BLaER1 (cell line): ENCODE measurements around the gene JOSD2.

ENCODE experiments used
- H3K27ac ChIP-seq: shearing (Covaris generic); formaldehyde crosslinking; 2 replicates; pipeline ENCODE4 v1.8.1; 2022
- H3K27me3 ChIP-seq: shearing (Covaris generic); formaldehyde crosslinking; 2 replicates; pipeline ENCODE4 v1.8.1; 2022
- H3K36me3 ChIP-seq: shearing (Covaris generic); formaldehyde crosslinking; 2 replicates; pipeline ENCODE4 v1.8.1; 2022
- H3K4me1 ChIP-seq: shearing (Covaris generic); formaldehyde crosslinking; 2 replicates; pipeline ENCODE4 v1.8.1; 2022
- H3K4me2 ChIP-seq: shearing (Covaris generic); formaldehyde crosslinking; 2 replicates; pipeline ENCODE4 v1.8.1; 2022
- H3K4me3 ChIP-seq: shearing (Covaris generic); formaldehyde crosslinking; 2 replicates; pipeline ENCODE4 v1.8.1; 2022
- H3K9ac ChIP-seq: shearing (Covaris generic); formaldehyde crosslinking; 2 replicates; pipeline ENCODE4 v1.8.1; 2022
- H3K9me3 ChIP-seq: shearing (Covaris generic); formaldehyde crosslinking; 2 replicates; pipeline ENCODE4 v1.8.1; 2022
- H4K20me1 ChIP-seq: shearing (Covaris generic); formaldehyde crosslinking; 2 replicates; pipeline ENCODE4 v1.8.1; 2022
- Cebpa-rat ChIP-seq: shearing (Covaris generic); IDR thresholded peaks from 2 replicates; pipeline ENCODE4 v1.8.1; 2022

The JOSD2 gene

DNA sequence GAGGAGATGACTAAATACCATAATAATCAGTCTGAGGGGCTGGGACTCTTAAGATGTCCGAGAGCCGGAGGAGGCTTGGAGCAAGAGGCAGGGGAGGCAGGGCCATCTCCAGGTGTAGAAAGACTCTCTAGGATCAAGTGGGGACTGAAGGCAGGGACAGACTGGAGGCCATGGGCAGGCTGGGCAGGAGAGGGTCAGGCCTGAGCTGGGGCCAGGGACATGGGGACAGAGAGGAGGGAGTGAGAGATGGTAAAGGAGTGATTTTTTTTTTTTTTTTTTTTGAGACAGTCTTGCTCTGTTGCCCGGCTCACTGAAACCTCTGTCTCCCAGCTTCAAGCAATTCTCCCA, 2.2 kb downstream of the JOSD2 start:
- Histone ChIP-seq H3K4me3 (no peak overlapping the region), H3K27ac (peak overlapping the region; percentile 75), H3K27me3 (no peaks in the 10 kb centered on the region), H3K4me1 (peaks cover 60% of the 10 kb centered on the region), H4K20me1 (no peaks in the 10 kb centered on the region), H3K9me3 (no peaks in the 10 kb centered on the region), H3K36me3 (no peaks in the 10 kb centered on the region), H3K4me2 (peak overlapping the region; percentile 88), H3K9ac (peak overlapping the region; percentile 64; the same call in 1 of the 2 replicates)
- TF ChIP-seq Cebpa-rat, result no peak

DNA sequence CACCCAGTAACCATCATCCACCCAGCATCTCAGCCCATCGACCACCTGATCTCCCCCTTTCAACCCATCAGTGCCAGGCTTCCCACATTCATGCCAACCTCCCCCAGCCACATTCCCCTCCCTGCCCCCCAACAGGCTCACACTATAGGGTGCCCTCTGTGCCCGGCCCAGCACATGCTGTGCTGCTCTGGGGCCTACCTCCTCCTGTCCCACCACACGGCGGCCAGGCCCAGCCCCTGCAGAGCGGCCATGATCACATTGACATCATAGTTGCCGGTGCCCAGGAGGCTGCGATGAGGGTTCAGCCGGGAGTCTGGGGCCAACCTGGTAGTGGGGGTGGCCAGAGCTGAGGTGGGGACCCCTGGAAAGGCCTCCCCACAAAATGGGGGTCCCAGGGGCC, 3.6 kb downstream of the JOSD2 start:
- H3K36me3 ChIP-seq, result no peaks in the 10 kb centered on the region
- peak overlapping the region; percentile 88; the same call in 1 of the 2 replicates for H3K4me2 ChIP-seq
- no peak for TF ChIP-seq Cebpa-rat
- no peak overlapping the region for H3K9ac ChIP-seq
- peak overlapping the region; percentile 75 for H3K27ac ChIP-seq
- H4K20me1 ChIP-seq, result no peaks in the 10 kb centered on the region
- no peaks in the 10 kb centered on the region for H3K9me3 ChIP-seq
- no peak overlapping the region for H3K4me3 ChIP-seq
- H3K4me1 ChIP-seq, result peaks cover 45% of the 10 kb centered on the region
- H3K27me3 ChIP-seq, result no peaks in the 10 kb centered on the region

- H3K4me3 ChIP-seq, result no peak overlapping the region
- peaks cover 41% of the 10 kb centered on the region for H3K4me1 ChIP-seq
- H3K9ac ChIP-seq, result no peak overlapping the region
- H4K20me1 ChIP-seq, result no peaks in the 10 kb centered on the region
- TF ChIP-seq Cebpa-rat, result no peak
- H3K9me3 ChIP-seq, result no peaks in the 10 kb centered on the region
- no peak overlapping the region for H3K27ac ChIP-seq
- H3K36me3 ChIP-seq, result no peaks in the 10 kb centered on the region
- no peaks in the 10 kb centered on the region for H3K27me3 ChIP-seq
- H3K4me2 ChIP-seq, result no peak overlapping the region
Measured at GRCh38 chr19:50506700-50507099, 4.3 kb downstream of the JOSD2 start.

GRCh38 chr19:50505856-50506611, 5.0 kb downstream of the JOSD2 start:
- TF ChIP-seq Cebpa-rat, result no peak
- Histone ChIP-seq H3K36me3 (no peaks in the 10 kb centered on the region), H3K9ac (no peak overlapping the region), H3K4me3 (no peak overlapping the region), H3K4me1 (peaks cover 46% of the 10 kb centered on the region), H3K4me2 (no peak overlapping the region), H3K9me3 (no peaks in the 10 kb centered on the region), H3K27me3 (no peaks in the 10 kb centered on the region), H3K27ac (no peak overlapping the region), H4K20me1 (no peaks in the 10 kb centered on the region)

DNA sequence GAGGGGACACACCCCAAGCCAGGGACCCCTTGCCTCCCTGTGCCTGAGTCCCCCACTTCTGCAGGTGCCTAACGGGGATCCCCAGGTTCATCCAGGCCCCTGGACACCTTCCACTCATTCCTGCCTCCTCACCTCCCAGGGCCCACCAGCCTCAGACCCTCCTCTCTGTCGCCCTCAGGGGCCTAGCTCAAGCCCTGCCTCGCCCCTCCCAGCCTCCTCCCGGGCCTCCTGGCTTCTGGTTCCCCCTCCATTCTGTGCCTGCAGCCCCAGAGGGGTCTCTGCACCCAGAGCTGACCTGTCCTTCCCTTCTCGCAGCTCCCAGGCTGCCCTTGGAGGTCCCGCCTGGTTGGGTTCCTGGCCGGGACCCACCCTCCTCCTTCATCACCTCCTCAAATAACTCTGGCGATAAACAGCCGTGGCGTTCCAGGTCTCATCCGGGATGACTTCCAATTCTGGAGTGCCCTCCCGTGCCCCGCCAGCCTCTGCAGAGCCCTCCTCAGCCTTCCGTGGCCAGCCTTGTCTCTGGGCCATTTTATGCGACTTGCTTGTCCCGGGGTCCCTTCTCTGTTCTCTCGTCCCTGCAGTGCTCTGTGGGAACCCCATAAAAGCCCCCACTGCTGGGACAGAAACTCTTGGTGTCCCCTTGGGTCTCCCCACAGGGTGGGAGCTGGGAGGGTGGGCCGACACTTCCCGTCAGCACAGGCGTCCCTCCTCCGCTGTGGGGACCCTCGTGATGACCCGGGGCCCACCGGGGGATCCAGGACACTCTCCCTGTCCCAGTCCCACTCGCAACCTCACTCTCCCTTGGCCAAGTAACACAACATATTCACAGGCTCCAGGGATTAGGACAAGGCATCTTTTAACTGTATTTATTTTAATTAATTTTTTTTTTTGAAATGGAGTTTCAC, 9.2 kb downstream of the JOSD2 start:
- peak overlapping the region; percentile 60; the same call in 1 of the 2 replicates for H3K27ac ChIP-seq
- H3K9ac ChIP-seq, result peak overlapping the region; percentile 53; the same call in 1 of the 2 replicates
- no peak for TF ChIP-seq Cebpa-rat

DNA sequence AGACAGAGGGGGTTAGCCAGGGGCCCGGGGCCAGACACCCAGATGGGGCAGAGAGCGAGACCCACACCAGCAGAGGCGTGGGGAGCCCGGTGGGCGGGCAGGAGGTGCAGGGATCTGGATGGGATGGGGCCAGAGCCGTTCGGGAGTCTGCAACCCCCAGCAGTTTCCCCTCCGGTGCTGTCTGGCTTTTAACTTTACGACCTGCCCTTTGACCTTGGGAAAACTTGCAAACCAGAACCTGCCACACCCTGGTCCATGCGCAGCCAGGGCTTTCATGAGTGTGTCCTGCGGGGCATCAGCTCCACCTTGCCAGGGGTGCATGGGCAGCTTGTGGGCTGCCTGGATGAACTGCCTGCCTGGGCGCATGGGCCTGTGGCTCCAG, 9.8 kb downstream of the JOSD2 start:
- peaks cover 29% of the 10 kb centered on the region for H3K4me1 ChIP-seq
- H3K27me3 ChIP-seq, result no peaks in the 10 kb centered on the region
- H3K9me3 ChIP-seq, result no peaks in the 10 kb centered on the region
- H3K4me3 ChIP-seq, result no peak overlapping the region
- H3K9ac ChIP-seq, result peak overlapping the region; percentile 53; the same call in 1 of the 2 replicates
- no peaks in the 10 kb centered on the region for H4K20me1 ChIP-seq
- H3K4me2 ChIP-seq, result peak overlapping the region; percentile 91
- no peaks in the 10 kb centered on the region for H3K36me3 ChIP-seq
- TF ChIP-seq Cebpa-rat, result no peak
- peak overlapping the region; percentile 60; the same call in 1 of the 2 replicates for H3K27ac ChIP-seq

More for the DNA sequence above, 9.2 kb downstream of the JOSD2 start:
- H3K4me3 ChIP-seq, result no peak overlapping the region
- no peaks in the 10 kb centered on the region for H4K20me1 ChIP-seq
- no peaks in the 10 kb centered on the region for H3K36me3 ChIP-seq
- H3K27me3 ChIP-seq, result no peaks in the 10 kb centered on the region
- H3K4me2 ChIP-seq, result peak overlapping the region; percentile 91
- H3K4me1 ChIP-seq, result peaks cover 29% of the 10 kb centered on the region
- no peaks in the 10 kb centered on the region for H3K9me3 ChIP-seq

- no peaks in the 10 kb centered on the region for H4K20me1 ChIP-seq
Measured at GRCh38 chr19:50500753-50501151, 10.2 kb downstream of the JOSD2 start.

GRCh38 chr19:50500060-50500752, 10.8 kb downstream of the JOSD2 start:
- H3K9me3 ChIP-seq, result no peaks in the 10 kb centered on the region
- no peaks in the 10 kb centered on the region for H3K36me3 ChIP-seq
- H3K27ac ChIP-seq, result peak overlapping the region; percentile 53
- no peak overlapping the region for H3K4me3 ChIP-seq
- no peak for TF ChIP-seq Cebpa-rat
- no peaks in the 10 kb centered on the region for H4K20me1 ChIP-seq
- peak overlapping the region; percentile 91 for H3K4me2 ChIP-seq
- H3K9ac ChIP-seq, result 0 out of 2 replicates have a peak overlapping the region, but pooled peaks have one; percentile 29
- H3K4me1 ChIP-seq, result peaks cover 29% of the 10 kb centered on the region
- H3K27me3 ChIP-seq, result no peaks in the 10 kb centered on the region

More at GRCh38 chr19:50500753-50501151, 10.2 kb downstream of the JOSD2 start:
- no peak for TF ChIP-seq Cebpa-rat
- Histone ChIP-seq H3K4me2 (peak overlapping the region; percentile 91), H3K36me3 (no peaks in the 10 kb centered on the region), H3K9ac (peak overlapping the region; percentile 53; the same call in 1 of the 2 replicates), H3K27ac (peak overlapping the region; percentile 60; the same call in 1 of the 2 replicates), H3K9me3 (no peaks in the 10 kb centered on the region), H3K4me3 (no peak overlapping the region), H3K27me3 (no peaks in the 10 kb centered on the region), H3K4me1 (peaks cover 29% of the 10 kb centered on the region)

- H3K9ac ChIP-seq, result no peak overlapping the region
- H3K9me3 ChIP-seq, result no peaks in the 10 kb centered on the region
- no peaks in the 10 kb centered on the region for H3K36me3 ChIP-seq
- H3K4me3 ChIP-seq, result no peak overlapping the region
- peaks cover 3% of the 10 kb centered on the region; the same call in 1 of the 2 replicates for H3K27me3 ChIP-seq
- TF ChIP-seq Cebpa-rat, result no peak
- no peak overlapping the region for H3K27ac ChIP-seq
- H3K4me1 ChIP-seq, result peaks cover 29% of the 10 kb centered on the region
- H3K4me2 ChIP-seq, result no peak overlapping the region
- no peaks in the 10 kb centered on the region for H4K20me1 ChIP-seq
Measured at GRCh38 chr19:50498219-50499056, 12.6 kb downstream of the JOSD2 start.
